Measurements from ENCODE around the gene EXOC4. TPM values are rescaled to one million over a fixed set of nuclear protein-coding genes. Genes with fewer than 3 reads are reported as not detected.

EXOC4 gene
- total RNA-seq, 1 donor from 2014 or later: 67.7 TPM

GRCh38 chr7:133429371-133429770 lies 176.5 kb downstream of the EXOC4 start:
- no peaks in the 10 kb centered on the region for H3K9me3 Mint-ChIP-seq (ENCODE audit: low read depth)
- TF ChIP-seq CTCF (IDR thresholded peaks at IDR 0.05): no peak
- peaks cover 8% of the 10 kb centered on the region for H3K4me1 Mint-ChIP-seq (ENCODE audit: low read depth)
- H3K4me3 Mint-ChIP-seq (ENCODE audit: unreplicated experiment): no peak overlapping the region
- peaks cover 5% of the 10 kb centered on the region for H3K36me3 Mint-ChIP-seq (ENCODE audit: low read depth)
- DNase-seq (ENCODE audit: low spot score): no peak
- H3K27ac Mint-ChIP-seq (ENCODE audit: unreplicated experiment): no peak overlapping the region
- no peaks in the 10 kb centered on the region for H3K27me3 Mint-ChIP-seq (ENCODE audit: low read depth)

- H3K4me1 Mint-ChIP-seq (ENCODE audit: low read depth): peaks cover 26% of the 10 kb centered on the region
- H3K9me3 Mint-ChIP-seq (ENCODE audit: low read depth): no peaks in the 10 kb centered on the region
- H3K4me3 Mint-ChIP-seq (ENCODE audit: unreplicated experiment): no peak overlapping the region
- no peak for TF ChIP-seq CTCF (IDR thresholded peaks at IDR 0.05)
- no peaks in the 10 kb centered on the region for H3K27me3 Mint-ChIP-seq (ENCODE audit: low read depth)
- H3K27ac Mint-ChIP-seq (ENCODE audit: unreplicated experiment): no peak overlapping the region
- H3K36me3 Mint-ChIP-seq (ENCODE audit: low read depth): no peaks in the 10 kb centered on the region
- no peak for DNase-seq (ENCODE audit: low spot score)
Observed at GRCh38 chr7:133431134-133431724, 178.4 kb downstream of the EXOC4 start.

GRCh38 chr7:133433165-133433812 lies 180.4 kb downstream of the EXOC4 start:
- Mint-ChIP-seq H3K36me3 (ENCODE audit: low read depth) (no peaks in the 10 kb centered on the region), H3K27me3 (ENCODE audit: low read depth) (no peaks in the 10 kb centered on the region), H3K9me3 (ENCODE audit: low read depth) (peaks cover 5% of the 10 kb centered on the region), H3K4me1 (ENCODE audit: low read depth) (peaks cover 40% of the 10 kb centered on the region), H3K27ac (ENCODE audit: unreplicated experiment) (no peak overlapping the region), H3K4me3 (ENCODE audit: unreplicated experiment) (no peak overlapping the region)
- TF ChIP-seq CTCF (IDR thresholded peaks at IDR 0.05): no peak
- no peak for DNase-seq (ENCODE audit: low spot score)

- H3K27ac Mint-ChIP-seq (ENCODE audit: unreplicated experiment): peak overlapping the region; percentile 98
- H3K4me3 Mint-ChIP-seq (ENCODE audit: unreplicated experiment): no peak overlapping the region
- peaks cover 5% of the 10 kb centered on the region for H3K9me3 Mint-ChIP-seq (ENCODE audit: low read depth)
- peak; percentile 90 for TF ChIP-seq CTCF (IDR thresholded peaks at IDR 0.05)
- peaks cover 36% of the 10 kb centered on the region for H3K4me1 Mint-ChIP-seq (ENCODE audit: low read depth)
- H3K27me3 Mint-ChIP-seq (ENCODE audit: low read depth): no peaks in the 10 kb centered on the region
- H3K36me3 Mint-ChIP-seq (ENCODE audit: low read depth): no peaks in the 10 kb centered on the region
- DNase-seq (ENCODE audit: low spot score): no peak
Observed at GRCh38 chr7:133434246-133434865, 181.5 kb downstream of the EXOC4 start.

- H3K27ac Mint-ChIP-seq (ENCODE audit: unreplicated experiment): peak overlapping the region; percentile 98
- H3K9me3 Mint-ChIP-seq (ENCODE audit: low read depth): peaks cover 5% of the 10 kb centered on the region
- no peak for DNase-seq (ENCODE audit: low spot score)
- H3K4me1 Mint-ChIP-seq (ENCODE audit: low read depth): peaks cover 36% of the 10 kb centered on the region
- no peak for TF ChIP-seq CTCF (IDR thresholded peaks at IDR 0.05)
- no peaks in the 10 kb centered on the region for H3K27me3 Mint-ChIP-seq (ENCODE audit: low read depth)
- no peaks in the 10 kb centered on the region for H3K36me3 Mint-ChIP-seq (ENCODE audit: low read depth)
- peak overlapping the region; percentile 5 for H3K4me3 Mint-ChIP-seq (ENCODE audit: unreplicated experiment)
Observed at GRCh38 chr7:133436014-133436428, 183.1 kb downstream of the EXOC4 start.

Measured in chondrocyte (in vitro differentiated cells).